Skeletal muscle tissue (tissue), 4 donors: ENCODE measurements around the gene U2AF2. TPM values are rescaled to one million over a fixed set of nuclear protein-coding genes. Genes with fewer than 3 reads are reported as not detected.

ENCODE experiments used
- H3K27ac ChIP-seq: one replicate; pipeline ENCODE4 v1.7.0; 2013; ENCODE audit warnings: mild to moderate bottlenecking, low read depth, low read length, inconsistent platforms
- H3K27me3 ChIP-seq, 3 donors: one replicate each; pipeline ENCODE4 v1.7.0; 2013; ENCODE audit warnings: low read length in 3 of 3; ENCODE audit not compliant: control insufficient read depth in 3 of 3, insufficient read depth in 3 of 3
- H3K36me3 ChIP-seq, 3 donors: one replicate each; pipeline ENCODE4 v1.7.0; 2013; ENCODE audit warnings: low read length in 3 of 3; ENCODE audit not compliant: control insufficient read depth in 3 of 3, insufficient read depth in 3 of 3
- H3K4me1 ChIP-seq, 3 donors: one replicate each; pipeline ENCODE4 v1.7.0; 2013; ENCODE audit warnings: low read length in 3 of 3, mild to moderate bottlenecking in 3 of 3; ENCODE audit not compliant: control insufficient read depth in 3 of 3, insufficient read depth in 3 of 3
- H3K4me3 ChIP-seq, 3 donors: one replicate each; pipeline ENCODE4 v1.7.0; 2013; ENCODE audit warnings: low read length in 3 of 3
- H3K9ac ChIP-seq, 3 donors: one replicate each; pipeline ENCODE4 v1.7.0; 2013; ENCODE audit warnings: low read length in 3 of 3, mild to moderate bottlenecking in 3 of 3, moderate library complexity in 2 of 3, low read depth in 1 of 3
- H3K9me3 ChIP-seq, 3 donors: one replicate each; pipeline ENCODE4 v1.7.0; 2013; ENCODE audit warnings: low read length in 3 of 3; ENCODE audit not compliant: control insufficient read depth in 3 of 3
- total RNA-seq: library from RNA; depleted of rRNA; stranded (reverse); fragments of >200 nt; gene quantifications from one replicate; pipeline ENCODE4 v1.2.3, GENCODE V29; 2014
- donor health status: Osteomylitis.

Gene U2AF2
- total RNA-seq, 1 donor from 2014 or later = 52.2 TPM

- no peaks in the 10 kb centered on the region for H3K9me3 ChIP-seq
- no peaks in the 10 kb centered on the region for H3K27me3 ChIP-seq
- H3K4me3 ChIP-seq = no peak overlapping the region
- H3K27ac ChIP-seq = no peak overlapping the region
- H3K4me1 ChIP-seq = no peaks in the 10 kb centered on the region
- H3K9ac ChIP-seq = no peak overlapping the region
- peaks cover 45 to 58% (median 56%) of the 10 kb centered on the region in 3 donors for H3K36me3 ChIP-seq
These were observed 32.7 kb downstream of the U2AF2 start for GRCh38 chr19:55687281-55688201.

DNA sequence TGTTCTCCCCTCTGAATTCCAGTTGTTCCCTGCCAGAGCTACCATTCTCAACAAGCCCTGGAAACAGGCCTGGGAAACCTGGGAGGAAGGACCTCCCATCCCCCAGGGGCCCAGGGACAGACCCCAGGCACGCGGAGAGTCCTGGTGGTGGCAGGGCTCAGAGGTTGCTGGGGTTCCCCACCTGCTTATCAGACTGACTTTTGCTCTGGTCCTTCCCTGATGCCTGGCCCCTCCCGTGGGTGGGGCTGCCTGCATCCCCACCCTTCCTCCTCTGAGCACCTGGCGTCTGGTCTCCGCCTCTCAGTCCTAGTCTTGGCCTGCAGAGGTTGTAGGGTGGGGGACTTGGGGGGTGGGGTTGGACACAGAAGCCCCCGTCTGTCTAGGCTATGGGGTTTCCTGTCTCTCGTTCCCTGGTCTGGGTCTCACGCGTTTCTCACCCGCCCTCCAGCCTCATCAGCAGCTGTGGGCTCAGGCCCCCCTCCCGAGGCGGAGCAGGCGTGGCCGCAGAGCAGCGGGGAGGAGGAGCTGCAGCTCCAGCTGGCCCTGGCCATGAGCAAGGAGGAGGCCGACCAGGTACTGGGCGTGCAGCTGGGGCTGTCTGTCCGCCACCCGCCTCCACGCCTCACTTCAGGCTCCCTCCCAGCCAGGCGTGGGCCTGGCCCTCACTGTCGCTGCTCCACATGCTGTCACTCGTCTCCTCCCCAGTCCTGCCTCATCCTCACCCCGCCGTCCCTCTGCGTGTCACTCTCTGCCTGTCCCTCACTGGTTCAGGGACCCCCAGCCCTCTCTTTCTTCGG lies 33.8 kb downstream of the U2AF2 start:
- H3K4me3 ChIP-seq = no peak overlapping the region
- H3K27ac ChIP-seq = no peak overlapping the region
- no peaks in the 10 kb centered on the region for H3K9me3 ChIP-seq
- H3K4me1 ChIP-seq = no peaks in the 10 kb centered on the region
- no peaks in the 10 kb centered on the region for H3K27me3 ChIP-seq
- peaks cover 53 to 66% (median 64%) of the 10 kb centered on the region in 3 donors for H3K36me3 ChIP-seq
- H3K9ac ChIP-seq = peak overlapping the region in 1 of 3 donors; percentile 16

DNA sequence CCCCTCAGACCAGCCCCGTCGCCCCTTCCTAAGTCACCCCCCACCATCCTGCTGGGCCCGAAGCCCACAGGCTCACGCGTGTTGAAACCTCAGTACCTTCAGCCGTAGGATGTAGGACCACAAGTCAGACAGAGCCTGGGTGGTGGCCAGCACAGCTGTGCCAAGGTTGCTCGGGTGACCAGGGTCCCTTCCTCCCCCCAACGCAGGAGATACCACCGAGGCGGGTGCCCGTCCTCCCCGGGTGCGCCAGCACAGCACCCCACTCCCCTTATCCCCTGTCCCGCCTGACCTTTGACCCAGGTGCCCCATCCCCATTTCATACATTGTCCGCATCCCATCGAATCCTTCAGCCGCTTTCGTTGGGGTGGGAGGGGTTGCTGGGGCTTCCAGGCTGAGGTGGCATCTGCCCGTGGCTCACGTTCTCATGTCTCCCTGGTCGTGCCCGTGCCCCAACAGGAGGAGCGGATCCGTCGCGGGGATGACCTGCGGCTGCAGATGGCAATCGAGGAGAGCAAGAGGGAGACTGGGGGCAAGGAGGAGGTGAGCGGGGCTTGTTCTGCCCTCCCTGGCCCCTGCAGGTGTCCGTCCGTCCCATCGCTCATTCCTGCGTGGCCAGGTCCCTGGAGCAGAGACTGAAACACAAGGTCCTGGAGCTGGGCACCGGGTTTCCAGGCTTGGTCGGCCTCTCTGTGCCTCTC lies 34.7 kb downstream of the U2AF2 start:
- Histone ChIP-seq H3K4me3 (no peak overlapping the region), H3K27me3 (no peaks in the 10 kb centered on the region), H3K9ac (no peak overlapping the region), H3K4me1 (no peaks in the 10 kb centered on the region), H3K36me3 (peaks cover 57 to 72% (median 66%) of the 10 kb centered on the region in 3 donors), H3K27ac (no peak overlapping the region), H3K9me3 (no peaks in the 10 kb centered on the region)

GRCh38 chr19:55690109-55690768 lies 35.4 kb downstream of the U2AF2 start:
- no peak overlapping the region for H3K9ac ChIP-seq
- no peak overlapping the region for H3K27ac ChIP-seq
- no peaks in the 10 kb centered on the region for H3K9me3 ChIP-seq
- no peaks in the 10 kb centered on the region for H3K27me3 ChIP-seq
- H3K4me3 ChIP-seq = no peak overlapping the region
- H3K4me1 ChIP-seq = no peaks in the 10 kb centered on the region
- peaks cover 58 to 68% (median 60%) of the 10 kb centered on the region in 3 donors for H3K36me3 ChIP-seq

- H3K4me3 ChIP-seq = no peak overlapping the region
- no peak overlapping the region for H3K9ac ChIP-seq
- no peaks in the 10 kb centered on the region for H3K4me1 ChIP-seq
- H3K36me3 ChIP-seq = peaks cover 55 to 64% (median 59%) of the 10 kb centered on the region in 3 donors
- no peaks in the 10 kb centered on the region for H3K9me3 ChIP-seq
- H3K27ac ChIP-seq = no peak overlapping the region
- H3K27me3 ChIP-seq = no peaks in the 10 kb centered on the region
These were observed 36.1 kb downstream of the U2AF2 start for GRCh38 chr19:55690769-55691545.

- Histone ChIP-seq H3K27me3 (no peaks in the 10 kb centered on the region), H3K36me3 (peaks cover 62 to 66% (median 63%) of the 10 kb centered on the region in 3 donors)
These were observed 37.0 kb downstream of the U2AF2 start for GRCh38 chr19:55691561-55692481.

GRCh38 chr19:55692681-55693081 lies 37.8 kb downstream of the U2AF2 start:
- Histone ChIP-seq H3K27ac (no peak overlapping the region), H3K4me1 (no peaks in the 10 kb centered on the region), H3K27me3 (no peaks in the 10 kb centered on the region), H3K9ac (no peak overlapping the region), H3K9me3 (no peaks in the 10 kb centered on the region), H3K36me3 (peaks cover 65 to 67% (median 65%) of the 10 kb centered on the region in 3 donors), H3K4me3 (no peak overlapping the region)

More at GRCh38 chr19:55691561-55692481, 37.0 kb downstream of the U2AF2 start:
- Histone ChIP-seq H3K27ac (no peak overlapping the region), H3K4me1 (no peaks in the 10 kb centered on the region), H3K4me3 (no peak overlapping the region), H3K9me3 (no peaks in the 10 kb centered on the region), H3K9ac (no peak overlapping the region)

- no peak overlapping the region for H3K27ac ChIP-seq
- no peaks in the 10 kb centered on the region for H3K9me3 ChIP-seq
- H3K36me3 ChIP-seq = peaks cover 62 to 65% (median 65%) of the 10 kb centered on the region in 3 donors
- no peak overlapping the region for H3K4me3 ChIP-seq
- no peaks in the 10 kb centered on the region for H3K4me1 ChIP-seq
- no peak overlapping the region for H3K9ac ChIP-seq
- H3K27me3 ChIP-seq = no peaks in the 10 kb centered on the region
These were observed 38.6 kb downstream of the U2AF2 start for GRCh38 chr19:55693336-55693974.
